Endothelial cell of umbilical vein (primary cell): ENCODE data around the gene LCN15. TPM values are rescaled to one million over a fixed set of nuclear protein-coding genes. Genes with fewer than 3 reads are reported as not detected.
A peak's percentile ranks its signal among the peaks of the same experiment; 100 is the strongest.

Source experiments
- BruUV-seq: library from RNA; stranded (reverse); fragments of 400-500 nt; replicated peaks from 2 replicates; lab custom pipeline; 2021; lab: Mats Ljungman, UMichigan
- CTCF ChIA-PET: fragments of 300-600, 350-600 bp; sonication (Branson Sonifier 250); formaldehyde crosslinking; loops from one replicate; lab custom pipeline; 2021; ENCODE audit warnings: antibody characterized with exemption, inconsistent platforms; lab: Charles Lee
- POLR2A ChIA-PET: fragments of 300-600, 350-600 bp; sonication (Branson Sonifier 250); formaldehyde crosslinking; loops from one replicate; lab custom pipeline; 2021; ENCODE audit warnings: antibody characterized with exemption, inconsistent platforms; lab: Charles Lee
- DNase-seq: peaks from one replicate; pipeline ENCODE4 v3.0.0-alpha.2; 2011; ENCODE audit warnings: low read depth, low spot score
- FAIRE-seq: peaks from 2 replicates; lab custom pipeline; 2011; peaks lifted over from hg19 to GRCh38; lab: Jason Lieb, UNC
- H2AFZ ChIP-seq: 2 replicates; pipeline ENCODE4 v1.6.0; 2012; ENCODE audit warnings: low read depth, low read length, control low read depth, inconsistent platforms
- H3K27ac ChIP-seq: 2 replicates; pipeline ENCODE4 v1.5.1; 2011; ENCODE audit warnings: low read depth, mild to moderate bottlenecking, control low read depth, low read length, moderate library complexity; ENCODE audit not compliant: insufficient read depth
- H3K27me3 ChIP-seq, 2 experiments: 2 replicates each; pipeline versions ENCODE4 v1.6.0 to v1.6.1; 2011; ENCODE audit warnings: low read length in 2 of 2, mixed read lengths in 1 of 2; ENCODE audit not compliant: control insufficient read depth in 2 of 2, insufficient read depth in 2 of 2
- H3K36me3 ChIP-seq, 2 experiments: 2 replicates in 1 of 2; 3 replicates in 1 of 2; pipeline ENCODE4 v1.5.1; 2011; ENCODE audit warnings: low read length in 2 of 2, mild to moderate bottlenecking in 1 of 2, moderate library complexity in 1 of 2; ENCODE audit not compliant: control insufficient read depth in 2 of 2, insufficient read depth in 2 of 2; ENCODE audit errors: extremely low read depth in 1 of 2
- H3K4me1 ChIP-seq: 3 replicates; pipeline ENCODE4 v1.5.1; 2011; ENCODE audit warnings: mild to moderate bottlenecking, low read length; ENCODE audit not compliant: control insufficient read depth, insufficient read depth; ENCODE audit errors: extremely low read depth
- H3K4me2 ChIP-seq: 2 replicates; pipeline ENCODE4 v1.6.1; 2011; ENCODE audit warnings: low read length, control low read depth, mixed read lengths; ENCODE audit not compliant: insufficient read depth
- H3K4me3 ChIP-seq, 3 experiments: fragments of 200-600 bp in 1 of 3; sonication (generic), shearing (Covaris generic) in 1 of 3; replicated peaks in 1 of 3; 2 replicates each; pipeline ENCODE4 v1.5.1; 2011 to 2016; ENCODE audit warnings: control low read depth in 3 of 3, low read length in 3 of 3, mild to moderate bottlenecking in 2 of 3, inconsistent platforms in 1 of 3, low read depth in 1 of 3, moderate library complexity in 1 of 3; ENCODE audit not compliant: insufficient read depth in 1 of 3
- H3K79me2 ChIP-seq: 2 replicates; pipeline ENCODE4 v1.6.0; 2012; ENCODE audit warnings: low read length, inconsistent platforms; ENCODE audit not compliant: control insufficient read depth, insufficient read depth
- H3K9ac ChIP-seq: replicated peaks from 2 replicates; pipeline ENCODE3; 2011; ENCODE audit warnings: low read length, control low read depth; ENCODE audit not compliant: insufficient read depth; ENCODE audit errors: extremely low read depth
- H3K9me1 ChIP-seq: replicated peaks from 3 replicates; pipeline ENCODE4 v1.6.0; 2011; ENCODE audit warnings: mild to moderate bottlenecking, low read length; ENCODE audit not compliant: control insufficient read depth, insufficient read depth; ENCODE audit errors: extremely low read depth
- H3K9me3 ChIP-seq: replicated peaks from 2 replicates; pipeline ENCODE4 v1.5.1; 2012; ENCODE audit warnings: low read length, inconsistent platforms; ENCODE audit not compliant: control insufficient read depth, insufficient read depth
- H4K20me1 ChIP-seq: replicated peaks from 2 replicates; pipeline ENCODE3; 2011; ENCODE audit warnings: mild to moderate bottlenecking, low read length; ENCODE audit not compliant: control insufficient read depth, insufficient read depth; ENCODE audit errors: extremely low read depth
- EZH2 ChIP-seq: IDR thresholded peaks from 2 replicates; pipeline ENCODE4 v1.6.1; 2012; ENCODE audit warnings: borderline replicate concordance, low read depth, mild to moderate bottlenecking, moderate library complexity, low read length, inconsistent platforms; ENCODE audit not compliant: severe bottlenecking
- FOS ChIP-seq: IDR thresholded peaks from 2 replicates; pipeline ENCODE4 v1.6.1; 2011; ENCODE audit warnings: mild to moderate bottlenecking, low read length, moderate library complexity, borderline replicate concordance; ENCODE audit not compliant: insufficient read depth
- POLR2A ChIP-seq: IDR thresholded peaks from 2 replicates; pipeline ENCODE4 v1.6.1; 2012; ENCODE audit warnings: low read depth, mild to moderate bottlenecking, control low read depth, low read length
- dilution Hi-C: fragments of 300-500 bp; cut with MboI; formaldehyde crosslinking; loops from one replicate; pipeline ENCODE4 v1.15.0; 2019; ENCODE audit warnings: low sequenced_read_pairs; ENCODE audit not compliant: extremely low pct_ligation_motif_present
- intact Hi-C: fragments of 100-400 bp; cut with micrococcal nuclease; formaldehyde crosslinking; loops from one replicate; pipeline ENCODE4 v1.10.0; 2022
- polyA plus RNA-seq, 4 experiments: library from polyadenylated mRNA; depleted of rRNA in 3 of 4; stranded (reverse) in 3 of 4; unstranded in 1 of 4; fragments of >200 nt; gene quantifications; 2 replicates each; pipeline versions ENCODE4 v1.2.1 to v1.2.3, GENCODE V29; 2011 to 2012; ENCODE audit warnings: missing spikeins in 1 of 4
- total RNA-seq: library from RNA; stranded (reverse); gene quantifications from 2 replicates; pipeline ENCODE4 v1.2.3, GENCODE V29; 2021
- TF ChIP-seq, protein P1 (sequence below), 2 donors: IDR thresholded peaks; 1 replicate in 1 of 2; 2 replicates in 1 of 2; pipeline ENCODE4 v1.5.1; 2011; ENCODE audit warnings: low read length in 2 of 2, mild to moderate bottlenecking in 2 of 2, moderate library complexity in 2 of 2, control low read depth in 1 of 2, inconsistent platforms in 1 of 2, low read depth in 1 of 2; ENCODE audit not compliant: insufficient read depth in 1 of 2; ENCODE audit errors: extremely low read depth in 1 of 2

LCN15 gene
- total and polyA plus RNA-seq, 2 donors (not counting 3 experiments of a cell fraction or from before 2014, with no cell fraction given): not detected

GRCh38 chr9:136719195-136719880 lies 45.0 kb downstream of the LCN15 start:
- H4K20me1 ChIP-seq: no peaks in the 10 kb centered on the region
- POLR2A ChIA-PET: interaction anchor here (0.6 to 3.6 kb wide), 2 partner anchors 9 to 56 kb away, joined by 3 to 20 read pairs; no protein-coding TSS in a partner anchor
- peaks cover 68% of the 10 kb centered on the region for H3K79me2 ChIP-seq
- FAIRE-seq (peak; percentile 56), DNase-seq (peak; percentile 56)
- TF ChIP-seq FOS (no peak), EZH2 (no peak), POLR2A (no peak)
- TF ChIP-seq, protein P1, sequence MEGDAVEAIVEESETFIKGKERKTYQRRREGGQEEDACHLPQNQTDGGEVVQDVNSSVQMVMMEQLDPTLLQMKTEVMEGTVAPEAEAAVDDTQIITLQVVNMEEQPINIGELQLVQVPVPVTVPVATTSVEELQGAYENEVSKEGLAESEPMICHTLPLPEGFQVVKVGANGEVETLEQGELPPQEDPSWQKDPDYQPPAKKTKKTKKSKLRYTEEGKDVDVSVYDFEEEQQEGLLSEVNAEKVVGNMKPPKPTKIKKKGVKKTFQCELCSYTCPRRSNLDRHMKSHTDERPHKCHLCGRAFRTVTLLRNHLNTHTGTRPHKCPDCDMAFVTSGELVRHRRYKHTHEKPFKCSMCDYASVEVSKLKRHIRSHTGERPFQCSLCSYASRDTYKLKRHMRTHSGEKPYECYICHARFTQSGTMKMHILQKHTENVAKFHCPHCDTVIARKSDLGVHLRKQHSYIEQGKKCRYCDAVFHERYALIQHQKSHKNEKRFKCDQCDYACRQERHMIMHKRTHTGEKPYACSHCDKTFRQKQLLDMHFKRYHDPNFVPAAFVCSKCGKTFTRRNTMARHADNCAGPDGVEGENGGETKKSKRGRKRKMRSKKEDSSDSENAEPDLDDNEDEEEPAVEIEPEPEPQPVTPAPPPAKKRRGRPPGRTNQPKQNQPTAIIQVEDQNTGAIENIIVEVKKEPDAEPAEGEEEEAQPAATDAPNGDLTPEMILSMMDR (IDR thresholded peaks at IDR 0.05; ENCODE audit: extremely low read depth in 1 of 2, insufficient read depth in 1 of 2, low read depth in 1 of 2, low read length in 2 of 2): peak; percentile 8 to 20
- no peaks in the 10 kb centered on the region for H3K9me3 ChIP-seq
- H3K9ac ChIP-seq: no peak overlapping the region
- H3K27me3 ChIP-seq: no peaks in the 10 kb centered on the region
- no peak overlapping the region for H3K4me3 ChIP-seq
- no peak overlapping the region for H2AFZ ChIP-seq
- peaks cover 12 to 30% of the 10 kb centered on the region in 2 experiments for H3K36me3 ChIP-seq
- dilution Hi-C loops (no loop called here), intact Hi-C loops (no loop called here)
- CTCF ChIA-PET: interaction anchor here (1.1 to 2.6 kb wide), 3 partner anchors 8 to 11 kb away, joined by 3 to 21 read pairs (median 4); no protein-coding TSS in a partner anchor
- H3K9me1 ChIP-seq: no peaks in the 10 kb centered on the region
- no TSS peak for BruUV-seq
- peak overlapping the region; percentile 37 for H3K27ac ChIP-seq
- peaks cover 64% of the 10 kb centered on the region for H3K4me1 ChIP-seq
- H3K4me2 ChIP-seq: no peak overlapping the region
